Measurements from ENCODE around the gene MMS22L.

DNA sequence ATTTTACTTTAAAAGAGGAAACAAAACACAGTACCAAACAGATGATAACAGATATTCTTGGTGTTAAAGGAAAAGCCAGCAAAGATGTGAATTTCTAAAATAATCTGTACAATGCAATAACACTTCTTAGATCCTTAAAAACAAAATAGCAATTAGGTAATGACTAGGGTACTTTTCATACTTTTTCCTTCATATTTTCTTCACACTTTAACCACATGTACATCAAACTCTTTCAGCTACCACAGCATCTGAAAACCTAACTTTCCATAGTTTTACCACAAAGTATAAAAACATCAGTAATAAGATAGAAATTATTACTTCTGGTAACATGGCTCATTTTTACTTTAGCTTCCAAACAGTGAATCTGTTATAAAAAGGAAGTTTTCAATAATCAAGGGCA is 141.3 kb downstream of the MMS22L start:
- TF ChIP-seq, protein P1, sequence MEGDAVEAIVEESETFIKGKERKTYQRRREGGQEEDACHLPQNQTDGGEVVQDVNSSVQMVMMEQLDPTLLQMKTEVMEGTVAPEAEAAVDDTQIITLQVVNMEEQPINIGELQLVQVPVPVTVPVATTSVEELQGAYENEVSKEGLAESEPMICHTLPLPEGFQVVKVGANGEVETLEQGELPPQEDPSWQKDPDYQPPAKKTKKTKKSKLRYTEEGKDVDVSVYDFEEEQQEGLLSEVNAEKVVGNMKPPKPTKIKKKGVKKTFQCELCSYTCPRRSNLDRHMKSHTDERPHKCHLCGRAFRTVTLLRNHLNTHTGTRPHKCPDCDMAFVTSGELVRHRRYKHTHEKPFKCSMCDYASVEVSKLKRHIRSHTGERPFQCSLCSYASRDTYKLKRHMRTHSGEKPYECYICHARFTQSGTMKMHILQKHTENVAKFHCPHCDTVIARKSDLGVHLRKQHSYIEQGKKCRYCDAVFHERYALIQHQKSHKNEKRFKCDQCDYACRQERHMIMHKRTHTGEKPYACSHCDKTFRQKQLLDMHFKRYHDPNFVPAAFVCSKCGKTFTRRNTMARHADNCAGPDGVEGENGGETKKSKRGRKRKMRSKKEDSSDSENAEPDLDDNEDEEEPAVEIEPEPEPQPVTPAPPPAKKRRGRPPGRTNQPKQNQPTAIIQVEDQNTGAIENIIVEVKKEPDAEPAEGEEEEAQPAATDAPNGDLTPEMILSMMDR (IDR thresholded peaks at IDR 0.05; ENCODE audit: poor library complexity): no peak
- no peak for TF ChIP-seq EZH2 (IDR thresholded peaks at IDR 0.05; ENCODE audit: borderline replicate concordance)
